GM10266 (cell line): ENCODE measurements around the gene DSCAM.

Experiments used
- DNase-seq: peaks from one replicate; pipeline ENCODE4 v3.0.0; 2012; ENCODE audit errors: extremely low spot score
- TF ChIP-seq, protein P1 (sequence below): IDR thresholded peaks from 2 replicates; pipeline ENCODE4 v1.5.1; 2012; ENCODE audit warnings: mild to moderate bottlenecking, low read depth; ENCODE audit not compliant: control insufficient read depth, insufficient read depth; ENCODE audit errors: missing control alignments

The DSCAM gene

DNA sequence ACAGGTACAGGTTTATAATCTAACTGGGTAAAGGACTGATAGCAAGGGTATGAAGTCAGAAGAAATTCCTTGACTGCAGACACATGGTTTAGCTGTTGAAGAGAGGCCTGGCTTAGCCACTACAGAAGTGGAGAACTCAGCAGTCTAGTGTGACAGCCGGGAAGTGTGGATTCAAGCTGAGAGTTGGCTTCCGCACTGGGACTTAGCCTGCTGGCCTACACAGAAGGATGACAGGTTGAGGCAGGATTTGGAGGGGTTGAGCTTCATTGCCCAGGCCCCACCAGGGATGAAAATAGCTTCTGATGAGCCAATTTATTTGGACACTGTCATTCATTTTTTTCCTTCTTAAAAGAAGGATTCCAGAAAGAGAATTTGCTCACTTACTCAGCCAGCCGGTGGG is 695.3 kb downstream of the DSCAM start:
- TF ChIP-seq, protein P1, sequence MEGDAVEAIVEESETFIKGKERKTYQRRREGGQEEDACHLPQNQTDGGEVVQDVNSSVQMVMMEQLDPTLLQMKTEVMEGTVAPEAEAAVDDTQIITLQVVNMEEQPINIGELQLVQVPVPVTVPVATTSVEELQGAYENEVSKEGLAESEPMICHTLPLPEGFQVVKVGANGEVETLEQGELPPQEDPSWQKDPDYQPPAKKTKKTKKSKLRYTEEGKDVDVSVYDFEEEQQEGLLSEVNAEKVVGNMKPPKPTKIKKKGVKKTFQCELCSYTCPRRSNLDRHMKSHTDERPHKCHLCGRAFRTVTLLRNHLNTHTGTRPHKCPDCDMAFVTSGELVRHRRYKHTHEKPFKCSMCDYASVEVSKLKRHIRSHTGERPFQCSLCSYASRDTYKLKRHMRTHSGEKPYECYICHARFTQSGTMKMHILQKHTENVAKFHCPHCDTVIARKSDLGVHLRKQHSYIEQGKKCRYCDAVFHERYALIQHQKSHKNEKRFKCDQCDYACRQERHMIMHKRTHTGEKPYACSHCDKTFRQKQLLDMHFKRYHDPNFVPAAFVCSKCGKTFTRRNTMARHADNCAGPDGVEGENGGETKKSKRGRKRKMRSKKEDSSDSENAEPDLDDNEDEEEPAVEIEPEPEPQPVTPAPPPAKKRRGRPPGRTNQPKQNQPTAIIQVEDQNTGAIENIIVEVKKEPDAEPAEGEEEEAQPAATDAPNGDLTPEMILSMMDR = no peak
- DNase-seq = no peak

DNA sequence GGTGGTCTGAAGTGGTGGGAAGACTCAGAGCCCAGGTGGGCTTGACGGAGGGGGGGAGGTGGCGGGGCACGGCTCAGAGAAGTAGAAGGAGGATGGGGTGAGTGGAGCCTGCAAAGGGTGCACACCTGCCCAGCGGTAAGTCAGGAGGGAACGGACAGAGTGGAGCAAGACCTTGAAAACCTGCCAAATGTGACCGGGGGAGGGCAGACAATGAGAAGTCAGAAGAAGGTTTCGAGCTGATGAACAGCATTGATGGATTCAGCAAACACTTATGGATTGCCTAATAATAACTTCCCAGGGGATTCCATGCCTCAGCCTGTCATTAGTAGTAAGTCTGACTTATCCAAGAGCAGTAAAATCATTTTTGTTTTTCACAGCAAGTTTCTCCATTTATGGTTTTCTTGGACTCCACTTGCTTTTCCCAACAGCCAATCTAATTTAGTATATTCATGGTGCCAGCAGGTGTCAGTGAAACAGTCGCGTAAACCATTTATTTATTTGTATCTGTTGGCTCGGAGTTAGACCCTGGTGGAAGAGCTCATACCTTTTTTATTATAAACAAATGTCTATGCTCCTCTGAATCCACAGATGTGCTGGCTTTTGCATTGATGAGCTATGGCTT is 700.6 kb downstream of the DSCAM start:
- TF ChIP-seq, protein P1 = no peak
- DNase-seq = no peak

DNA sequence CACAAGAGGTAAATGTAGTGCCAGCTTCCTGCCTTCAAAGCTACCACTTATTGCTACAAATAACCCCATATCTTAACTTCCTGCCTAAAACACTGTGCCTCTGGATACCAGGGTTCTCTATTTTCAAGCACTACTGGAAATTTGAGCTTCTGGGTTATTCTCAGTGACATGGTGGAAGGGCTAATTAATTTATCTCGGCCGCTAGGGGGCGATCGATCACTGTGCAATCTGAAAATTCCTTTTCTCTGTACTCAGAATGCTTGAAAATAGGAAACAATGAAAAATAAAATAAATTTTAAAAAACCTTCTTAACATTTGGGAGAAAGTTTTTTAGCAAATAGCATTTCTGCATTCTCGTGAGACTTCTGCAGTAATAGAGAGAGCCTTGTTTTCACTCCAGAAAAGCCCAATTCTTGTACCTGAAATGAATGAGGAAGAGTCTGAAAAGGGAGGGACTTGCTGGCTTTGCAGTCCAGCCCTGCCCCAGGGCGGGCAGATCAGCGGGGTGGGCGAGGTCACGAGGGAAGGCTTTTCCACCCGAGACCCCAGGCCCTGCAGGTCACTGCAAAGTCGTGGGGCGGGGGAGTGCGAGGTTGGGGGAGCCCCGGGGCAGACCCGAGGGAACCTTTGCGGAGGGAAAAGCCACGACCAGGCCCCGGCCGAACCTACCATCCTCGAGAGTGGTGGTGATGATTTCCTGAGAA is 703.0 kb downstream of the DSCAM start:
- TF ChIP-seq, protein P1 = peak; percentile 56
- peak; percentile 13 for DNase-seq

DNA sequence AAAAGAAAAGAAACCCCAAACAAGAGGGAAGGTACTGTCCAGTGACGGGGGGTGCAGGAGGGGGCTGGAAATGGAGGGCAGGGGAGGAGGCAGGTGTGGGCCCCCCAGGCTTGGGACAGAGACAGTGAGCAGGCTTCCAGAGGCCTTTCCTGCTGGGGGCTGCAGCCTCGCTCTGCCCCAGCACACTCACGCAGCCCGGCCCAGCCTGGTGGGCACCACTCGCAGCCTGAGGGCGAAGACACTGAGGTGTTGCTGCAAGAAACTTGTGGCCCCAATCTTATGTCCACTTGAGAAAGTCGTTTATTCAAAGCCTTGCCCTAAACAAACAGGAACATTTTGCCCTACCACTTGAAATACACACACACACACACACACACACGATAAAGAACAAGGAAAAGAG is 705.3 kb downstream of the DSCAM start:
- no peak for DNase-seq
- TF ChIP-seq, protein P1 = no peak

DNA sequence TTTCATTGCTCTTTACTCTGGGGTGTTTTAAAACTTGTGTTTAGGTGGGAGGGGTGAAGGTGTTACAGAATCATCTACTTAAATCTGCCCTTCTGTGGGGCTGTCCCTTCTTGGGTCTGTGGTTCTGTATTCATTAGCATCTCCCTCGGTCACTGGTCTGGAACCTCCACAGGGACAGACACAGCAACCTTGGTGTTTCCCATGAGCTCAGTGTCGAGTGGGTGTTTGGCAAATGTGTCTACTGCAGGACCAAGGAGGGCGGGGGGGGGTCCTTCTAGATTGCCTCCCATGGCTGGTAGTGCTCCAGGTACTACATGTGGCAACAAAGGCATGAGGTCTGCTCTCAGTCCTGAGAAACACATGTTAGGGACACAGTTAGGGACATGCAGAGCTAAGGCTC is 706.3 kb downstream of the DSCAM start:
- no peak for DNase-seq
- TF ChIP-seq, protein P1 = no peak

DNA sequence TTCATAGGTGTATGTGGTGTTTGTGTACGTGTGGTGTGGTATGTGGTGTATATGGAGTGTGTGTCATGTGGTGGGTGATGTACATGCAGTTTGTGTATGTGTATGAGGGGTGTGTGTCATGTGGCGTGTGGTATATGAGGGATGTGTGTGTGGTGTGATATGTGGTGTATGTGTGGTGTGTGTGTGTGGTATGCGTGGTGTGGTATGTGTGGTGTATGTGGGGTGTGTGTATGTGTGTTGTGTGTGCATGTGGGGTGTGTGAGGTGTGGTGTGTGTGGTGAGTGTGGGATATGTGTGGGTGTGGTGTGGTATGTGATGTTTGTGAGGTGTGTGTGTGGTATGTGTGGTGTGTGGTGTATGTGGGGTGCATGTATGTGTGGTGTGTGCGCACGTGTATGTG is 707.3 kb downstream of the DSCAM start:
- TF ChIP-seq, protein P1 = no peak
- DNase-seq = no peak

DNA sequence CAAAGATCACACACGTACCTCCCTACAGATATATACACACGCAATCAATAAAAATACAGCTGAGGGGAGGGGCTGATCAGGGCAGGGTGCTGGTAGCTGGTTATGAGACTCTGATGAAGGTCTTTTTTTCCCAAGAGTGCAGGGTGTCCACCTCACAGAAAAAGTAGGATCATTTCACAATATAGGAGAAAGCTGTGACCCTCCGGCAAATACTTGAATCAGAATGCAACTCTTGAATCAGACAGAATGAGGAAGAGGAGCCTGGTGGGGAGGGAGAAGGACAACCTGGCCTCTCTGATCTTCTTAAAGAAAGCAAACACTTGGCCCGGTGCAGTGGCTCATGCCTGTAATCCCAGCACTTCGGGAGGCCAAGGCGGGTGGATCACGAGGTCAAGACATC is 710.4 kb downstream of the DSCAM start:
- TF ChIP-seq, protein P1 = no peak
- no peak for DNase-seq
